Thymus (tissue), 2 donors: ENCODE data around the gene TRAPPC12. TPM values are rescaled to one million over a fixed set of nuclear protein-coding genes. Genes with fewer than 3 reads are reported as not detected.

Source experiments
- polyA plus RNA-seq: library from polyadenylated mRNA; stranded (reverse); fragments of 200-250 nt; gene quantifications from one replicate; pipeline ENCODE4 v1.2.3, GENCODE V29; 2013
- total RNA-seq: library from RNA; stranded (reverse); fragments of 120-200 nt; gene quantifications from one replicate; pipeline ENCODE4 v1.2.4, GENCODE V29; 2013
- donor health status: healthy.

The TRAPPC12 gene
- total and polyA plus RNA-seq, 2 donors: 41.8 to 136 TPM

Other genes with a start within 250 kb of the TRAPPC12 start
- 31.9 TPM for gene EIPR1, start 1.9 kb upstream of the TRAPPC12 start, total RNA-seq
- 21.3 TPM for gene EIPR1, start 1.9 kb upstream of the TRAPPC12 start, polyA plus RNA-seq
- 28.1 TPM for gene ADI1, start 139.8 kb downstream of the TRAPPC12 start, total RNA-seq
- gene ADI1, start 139.8 kb downstream of the TRAPPC12 start, polyA plus RNA-seq: 50.0 TPM
- 15.7 TPM for gene RNASEH1, start 178.6 kb downstream of the TRAPPC12 start, total RNA-seq
- 12.4 TPM for gene RNASEH1, start 178.6 kb downstream of the TRAPPC12 start, polyA plus RNA-seq
- 3,596 TPM for gene RPS7, start 195.6 kb downstream of the TRAPPC12 start, total RNA-seq
- 4,140 TPM for gene RPS7, start 195.6 kb downstream of the TRAPPC12 start, polyA plus RNA-seq
- 5.2 TPM for gene COLEC11, start 215.4 kb downstream of the TRAPPC12 start, total RNA-seq
- 9.2 TPM for gene COLEC11, start 215.4 kb downstream of the TRAPPC12 start, polyA plus RNA-seq